Uterus (tissue), 4 donors: ENCODE measurements around the gene MTX1. TPM values are rescaled to one million over a fixed set of nuclear protein-coding genes. Genes with fewer than 3 reads are reported as not detected.

Experiments
- DNase-seq, 2 donors: peaks; one replicate each; pipeline ENCODE4 v3.0.0-alpha.2; 2019 to 2020
- H3K27ac ChIP-seq, 2 donors: fragments of 200-600 bp; sonication (generic); 1 replicate in 1 of 2; 2 replicates in 1 of 2; pipeline ENCODE4 v1.5.1; 2016 to 2018
- H3K27me3 ChIP-seq, 2 donors: fragments of 200-600 bp; sonication (generic); one replicate each; pipeline ENCODE4 v1.5.1; 2018 to 2019; ENCODE audit warnings: control low read depth in 1 of 2
- H3K36me3 ChIP-seq, 2 donors: fragments of 200-600 bp; sonication (generic); one replicate each; pipeline ENCODE4 v1.5.1; 2019; ENCODE audit warnings: control low read depth in 1 of 2
- H3K4me1 ChIP-seq, 2 donors: fragments of 200-600 bp; sonication (generic); one replicate each; pipeline ENCODE4 v1.5.1; 2018 to 2019; ENCODE audit warnings: control low read depth in 1 of 2
- H3K4me3 ChIP-seq, 2 donors: fragments of 200-600 bp; sonication (generic); 1 replicate in 1 of 2; 2 replicates in 1 of 2; pipeline ENCODE4 v1.5.1; 2018 to 2019; ENCODE audit warnings: mild to moderate bottlenecking in 1 of 2
- H3K9me3 ChIP-seq, 2 donors: fragments of 200-600 bp; sonication (generic); one replicate each; pipeline ENCODE4 v1.5.1; 2019; ENCODE audit warnings: control low read depth in 1 of 2
- CTCF ChIP-seq, 4 experiments: fragments of 200-600 bp in 2 of 4; fragments of 450-650 bp in 2 of 4; sonication (generic) in 2 of 4; IDR thresholded peaks; one replicate each; pipeline ENCODE4 v1.5.1; 2016 to 2019; ENCODE audit warnings: antibody characterized with exemption in 4 of 4, mild to moderate bottlenecking in 2 of 4, moderate library complexity in 1 of 4
- POLR2A ChIP-seq, 2 donors: fragments of 450-650 bp; IDR thresholded peaks; one replicate each; pipeline ENCODE4 v1.6.1; 2016; ENCODE audit warnings: antibody characterized with exemption in 2 of 2, mild to moderate bottlenecking in 1 of 2, moderate library complexity in 1 of 2
- intact Hi-C: fragments of 100-400 bp; cut with DNase I; formaldehyde crosslinking; loops from one replicate; pipeline ENCODE4 v1.15.1; 2023; ENCODE audit warnings: low total_unique reads
- total RNA-seq, 4 donors: library from RNA; depleted of rRNA in 3 of 4; stranded (reverse); fragments of >200 nt in 3 of 4; gene quantifications; one replicate each; pipeline versions ENCODE4 v1.1.0 to v1.2.4, GENCODE V29; 2014 to 2023
- donor health status: DM: yes; HTN: yes; CAD: no.

MTX1 gene
- total RNA-seq, 4 donors from 2014 or later, result 9.7 to 62.4 (median 26.0) TPM

- Histone ChIP-seq H3K4me3 (no peak overlapping the region), H3K27me3 (no peaks in the 10 kb centered on the region), H3K9me3 (no peaks in the 10 kb centered on the region), H3K4me1 (no peaks in the 10 kb centered on the region), H3K27ac (no peak overlapping the region), H3K36me3 (no peaks in the 10 kb centered on the region)
- intact Hi-C loops, result no loop called here
- no peak for DNase-seq
- no peak for TF ChIP-seq POLR2A (IDR thresholded peaks at IDR 0.05)
- TF ChIP-seq CTCF (IDR thresholded peaks at IDR 0.05), result no peak
Measured at GRCh38 chr1:155202198-155202597, 6.3 kb upstream of the MTX1 start.

GRCh38 chr1:155202731-155203515 lies 5.6 kb upstream of the MTX1 start:
- H3K27ac ChIP-seq, result no peak overlapping the region
- no peaks in the 10 kb centered on the region for H3K27me3 ChIP-seq
- TF ChIP-seq POLR2A (IDR thresholded peaks at IDR 0.05) (no peak), CTCF (IDR thresholded peaks at IDR 0.05) (no peak)
- no peaks in the 10 kb centered on the region for H3K9me3 ChIP-seq
- no peaks in the 10 kb centered on the region for H3K36me3 ChIP-seq
- no peak overlapping the region for H3K4me3 ChIP-seq
- no peaks in the 10 kb centered on the region for H3K4me1 ChIP-seq
- DNase-seq, result no peak
- intact Hi-C loops, result no loop called here

- Histone ChIP-seq H3K4me3 (no peak overlapping the region), H3K9me3 (no peaks in the 10 kb centered on the region), H3K27ac (no peak overlapping the region), H3K27me3 (no peaks in the 10 kb centered on the region), H3K4me1 (no peaks in the 10 kb centered on the region), H3K36me3 (no peaks in the 10 kb centered on the region)
- intact Hi-C loops, result no loop called here
- TF ChIP-seq POLR2A (IDR thresholded peaks at IDR 0.05), result no peak
- DNase-seq, result no peak
Measured at GRCh38 chr1:155205035-155205434, 3.5 kb upstream of the MTX1 start.

GRCh38 chr1:155205969-155206593 lies 2.4 kb upstream of the MTX1 start:
- Histone ChIP-seq H3K36me3 (no peaks in the 10 kb centered on the region), H3K4me3 (no peak overlapping the region), H3K27me3 (no peaks in the 10 kb centered on the region), H3K4me1 (no peaks in the 10 kb centered on the region), H3K9me3 (no peaks in the 10 kb centered on the region), H3K27ac (peak overlapping the region; percentile 99)
- DNase-seq, result no peak
- TF ChIP-seq POLR2A (IDR thresholded peaks at IDR 0.05) (no peak), CTCF (IDR thresholded peaks at IDR 0.05) (no peak)
- intact Hi-C loops, result loop anchor here (1.0 kb wide), 1 partner anchor 21 kb away; no protein-coding TSS in a partner anchor

- Histone ChIP-seq H3K4me3 (peak overlapping the region; percentile 62 to 76), H3K9me3 (no peaks in the 10 kb centered on the region), H3K36me3 (no peaks in the 10 kb centered on the region), H3K27me3 (no peaks in the 10 kb centered on the region), H3K4me1 (no peaks in the 10 kb centered on the region), H3K27ac (peak overlapping the region; percentile 99)
- intact Hi-C loops, result loop anchor here (1.0 kb wide), 1 partner anchor 20 kb away; no protein-coding TSS in a partner anchor
- peak; percentile 85 to 94 (median 88) for TF ChIP-seq CTCF (IDR thresholded peaks at IDR 0.05)
- peak in 1 of 2 donors; percentile 36 for TF ChIP-seq POLR2A (IDR thresholded peaks at IDR 0.05)
- peak; percentile 86 to 87 for DNase-seq
Measured at GRCh38 chr1:155206891-155207805, 1.3 kb upstream of the MTX1 start.
